Measurements from ENCODE around the gene IDE. TPM values are rescaled to one million over a fixed set of nuclear protein-coding genes. Genes with fewer than 3 reads are reported as not detected.
"Not testable (repeated sequence)": the region's sequence is repeated elsewhere in the genome, so short reads cannot be mapped to it uniquely, and the experiment has no call there.

The IDE gene
- total RNA-seq, result 26.9 TPM

- peak; percentile 92 for DNase-seq (ENCODE audit: low spot score)
- ATAC-seq, result peak; percentile 88
These were observed at the start of gene IDE for GRCh38 chr10:92573798-92574547. IDE (minus strand) TSS chr10:92574093; CDS start chr10:92574019, 74 bp downstream.

DNA sequence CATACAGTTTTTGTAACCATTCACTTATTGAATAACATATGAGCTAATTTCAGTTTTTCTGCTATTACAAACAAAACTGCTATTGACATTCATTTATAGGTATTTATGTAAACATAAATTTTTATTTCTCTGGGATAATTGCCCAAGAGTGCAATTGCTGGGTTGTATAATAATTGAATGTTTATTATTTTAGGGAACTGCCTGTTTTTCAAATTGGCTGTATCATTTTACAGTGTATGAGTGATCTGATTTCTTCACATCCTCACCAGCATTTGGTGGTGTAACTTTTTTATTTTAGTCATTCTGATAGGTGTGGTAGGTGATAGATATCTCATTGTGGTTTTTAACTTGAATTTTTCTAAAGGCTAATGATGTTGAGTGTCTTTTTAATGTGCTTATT lies 45.5 kb upstream of the IDE start:
- ATAC-seq, result no peak
- no peak for DNase-seq (ENCODE audit: low spot score)

DNA sequence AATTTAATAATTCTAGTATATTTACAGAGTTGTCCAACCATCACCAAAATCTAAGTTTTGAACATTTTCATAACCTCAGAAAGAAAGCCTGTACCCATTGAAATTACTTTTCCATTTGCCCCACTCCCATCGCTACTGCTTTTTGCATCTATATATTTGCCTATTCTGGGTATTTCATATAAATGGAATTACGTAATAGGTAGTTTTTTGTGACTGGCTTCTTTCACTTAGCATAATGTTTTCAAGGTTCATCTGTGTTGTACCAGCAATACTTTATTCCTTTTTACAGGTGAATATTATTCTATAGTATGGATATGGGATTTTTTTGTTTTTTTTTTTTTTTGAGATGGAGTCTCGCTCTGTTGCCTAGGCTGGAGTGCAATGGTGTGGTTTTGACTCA lies 41.6 kb upstream of the IDE start:
- ATAC-seq (no peak), DNase-seq (ENCODE audit: low spot score) (no peak)

DNA sequence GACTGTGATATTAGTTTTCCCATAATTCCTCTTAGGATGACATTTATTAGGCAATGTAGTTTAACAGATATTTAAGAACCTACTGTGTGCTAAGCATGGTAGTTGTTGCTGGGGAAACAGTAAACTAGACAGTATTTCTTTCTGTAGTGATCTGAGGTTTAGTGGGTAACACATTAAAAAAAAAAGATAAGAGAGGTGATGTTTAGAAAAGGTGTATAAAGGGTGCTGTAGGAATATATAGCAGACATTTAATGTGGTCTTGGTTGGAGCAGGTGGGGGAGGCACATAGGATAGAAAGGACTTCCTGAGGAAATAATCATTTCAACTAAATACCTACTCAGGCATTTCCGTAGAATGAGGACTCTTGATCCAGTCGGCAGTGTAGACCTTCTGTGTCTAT lies 30.9 kb upstream of the IDE start:
- no peak for ATAC-seq

DNA sequence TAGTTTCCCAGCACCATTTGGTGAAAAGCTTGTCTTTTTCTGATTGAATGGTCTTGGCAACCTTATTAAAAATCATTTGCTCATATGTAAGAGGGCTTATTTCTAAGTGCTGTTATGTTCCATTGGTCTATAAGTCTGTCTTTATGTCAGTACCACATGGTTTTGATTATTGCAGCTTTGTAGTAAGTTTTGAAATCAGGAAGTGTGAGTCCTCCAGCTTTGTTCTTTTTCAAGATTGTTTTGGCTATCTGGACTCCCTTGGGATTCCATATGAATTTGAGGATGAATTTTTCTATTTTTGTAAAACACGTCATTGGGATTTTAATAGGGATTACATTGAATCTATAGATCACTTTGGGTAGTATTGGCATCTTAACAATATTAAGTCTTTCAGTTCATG lies 24.4 kb upstream of the IDE start:
- ATAC-seq, result no peak
- no peak for DNase-seq (ENCODE audit: low spot score)

More for the DNA sequence above, 30.9 kb upstream of the IDE start:
- DNase-seq (ENCODE audit: low spot score), result no peak

DNA sequence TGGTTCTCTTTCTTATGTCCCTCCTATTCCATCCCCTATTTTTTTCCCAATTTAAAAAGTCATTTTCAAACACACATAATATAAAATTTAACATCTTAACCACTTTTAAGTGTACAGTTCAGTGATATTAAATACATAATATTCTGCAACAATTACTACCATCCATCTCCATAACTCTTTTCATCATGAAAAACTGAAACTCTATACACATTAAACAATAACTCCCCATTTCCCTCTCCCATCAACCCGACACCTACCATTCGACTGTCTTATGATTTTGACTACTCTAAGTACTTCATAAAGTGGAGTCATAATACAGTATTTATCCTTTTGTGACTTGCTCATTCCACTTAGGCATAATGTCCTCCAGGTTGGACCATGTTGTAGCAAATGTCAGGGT lies 21.6 kb upstream of the IDE start:
- no peak for DNase-seq (ENCODE audit: low spot score)
- no peak for ATAC-seq

DNA sequence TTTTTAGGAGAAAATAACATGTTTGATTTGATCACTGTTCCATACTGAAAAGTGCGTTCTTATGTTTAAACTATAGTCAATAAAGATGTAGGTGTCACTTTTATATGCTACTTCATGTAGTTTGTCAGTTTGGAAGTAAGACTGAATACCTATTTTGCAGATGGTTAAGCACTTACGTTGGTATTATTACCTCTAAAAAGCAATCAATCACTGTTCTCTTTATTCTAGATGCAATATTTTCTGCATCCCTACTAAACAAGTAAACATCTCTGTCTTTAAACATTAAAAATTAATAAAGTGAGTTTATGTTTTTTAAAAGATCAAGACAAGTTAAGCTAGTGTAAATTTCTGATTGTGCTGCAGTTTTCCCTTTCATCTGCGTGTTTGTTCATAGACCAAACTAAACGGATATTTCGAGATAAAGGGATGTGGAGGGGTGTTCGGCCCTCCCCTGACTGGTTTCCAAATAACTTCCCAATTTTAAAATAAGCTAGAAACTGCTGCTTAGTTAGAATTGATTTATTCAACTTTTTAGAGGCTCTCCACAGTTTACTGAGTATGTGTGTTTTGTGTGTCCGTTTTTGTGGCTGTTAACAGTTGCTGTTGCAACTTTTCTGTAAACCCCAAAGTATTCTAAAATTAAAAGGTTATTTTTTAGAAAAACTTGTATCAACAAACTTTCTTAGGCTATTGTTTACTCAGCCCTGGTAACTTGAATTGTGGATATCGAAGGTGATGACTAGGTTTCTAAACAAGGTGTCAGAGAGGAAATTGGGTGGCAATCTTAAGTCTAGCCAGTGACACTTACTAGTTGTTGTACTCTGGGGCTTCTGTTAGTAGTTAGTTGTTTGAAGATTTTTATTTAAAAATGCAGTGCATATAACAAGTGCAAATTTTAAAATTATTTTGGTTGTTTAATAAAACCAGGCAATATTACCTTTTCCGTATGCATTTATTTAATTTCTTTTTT lies 20.0 kb upstream of the IDE start:
- DNase-seq (ENCODE audit: low spot score), result no peak
- ATAC-seq, result no peak

- peak; percentile 92 for ATAC-seq
- peak; percentile 97 for DNase-seq (ENCODE audit: low spot score)
These were observed 19.1 kb upstream of the IDE start, which contains the start of gene KIF11 for GRCh38 chr10:92592761-92593618. KIF11 (plus strand) TSS chr10:92593130; CDS start chr10:92593376, 246 bp downstream.

- peak; percentile 86 for ATAC-seq
- DNase-seq (ENCODE audit: low spot score), result peak; percentile 91
These were observed 17.7 kb upstream of the IDE start for GRCh38 chr10:92591550-92592022.

GRCh38 chr10:92590623-92591549 lies 17.0 kb upstream of the IDE start:
- ATAC-seq (peak; percentile 9), DNase-seq (ENCODE audit: low spot score) (no peak)

DNA sequence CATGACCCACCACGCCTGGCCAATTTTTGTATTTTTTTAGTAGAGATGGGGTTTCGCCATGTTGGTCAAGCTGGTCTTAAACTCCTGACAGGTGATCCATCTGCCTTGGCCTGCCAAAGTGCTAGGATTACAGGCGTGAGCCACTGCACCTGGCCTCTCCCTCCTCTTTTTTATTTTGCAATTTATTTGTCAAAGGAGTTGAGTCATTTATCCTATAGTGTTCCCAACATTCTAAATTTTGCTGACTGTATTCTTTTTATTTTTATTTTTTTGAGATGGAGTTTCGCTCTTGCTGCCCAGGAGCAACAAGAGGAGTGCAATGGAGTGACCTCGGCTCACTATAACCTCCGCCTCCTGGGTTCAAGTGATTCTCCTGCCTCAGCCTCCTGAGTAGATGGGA lies 8.5 kb upstream of the IDE start:
- not testable (repeated sequence) for ATAC-seq; DNase-seq (ENCODE audit: low spot score)

- ATAC-seq (no peak), DNase-seq (ENCODE audit: low spot score) (no peak)
These were observed 2.1 kb upstream of the IDE start for GRCh38 chr10:92575961-92576360.

DNA sequence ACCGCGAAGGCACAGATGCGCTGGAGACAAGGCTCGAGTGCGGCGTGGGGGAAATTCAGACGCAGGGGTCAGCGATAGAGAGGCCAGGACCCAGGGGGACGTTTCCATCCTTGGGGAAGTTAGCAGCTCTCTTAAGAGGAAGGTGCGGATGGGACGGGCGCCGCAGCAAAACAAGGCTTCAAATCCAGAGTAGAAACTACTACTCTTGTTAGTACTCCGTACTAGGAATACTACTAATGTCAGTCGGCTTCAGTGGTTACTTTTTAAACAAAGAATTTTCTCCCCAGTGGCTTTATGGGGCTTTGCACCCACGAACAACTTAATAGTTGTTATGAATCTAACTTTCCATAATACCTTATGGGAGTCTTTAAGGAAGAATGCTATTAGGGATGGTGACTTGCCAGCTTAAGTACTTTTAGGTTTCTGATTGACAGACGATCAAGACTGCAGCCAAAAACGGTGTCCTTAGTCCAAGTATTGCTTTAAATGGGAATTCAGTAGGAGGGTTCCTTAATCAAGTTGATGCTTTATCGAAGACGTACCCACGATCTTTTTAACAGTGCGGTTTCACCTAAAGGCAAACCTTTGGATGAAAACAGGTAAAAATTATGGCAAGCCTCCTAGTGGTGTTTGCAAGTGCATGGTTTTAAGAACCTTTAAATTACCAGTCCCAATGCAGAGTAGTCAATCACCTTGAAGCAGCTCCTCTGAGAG lies 812 bp upstream of the IDE start:
- ATAC-seq (peak; percentile 17), DNase-seq (ENCODE audit: low spot score) (no peak)

- DNase-seq (ENCODE audit: low spot score) (peak; percentile 54), ATAC-seq (peak; percentile 58)
These were observed 649 bp downstream of the IDE start for GRCh38 chr10:92573091-92573797.

- ATAC-seq, result no peak
- no peak for DNase-seq (ENCODE audit: low spot score)
These were observed 1.4 kb downstream of the IDE start for GRCh38 chr10:92572362-92573090.

DNA sequence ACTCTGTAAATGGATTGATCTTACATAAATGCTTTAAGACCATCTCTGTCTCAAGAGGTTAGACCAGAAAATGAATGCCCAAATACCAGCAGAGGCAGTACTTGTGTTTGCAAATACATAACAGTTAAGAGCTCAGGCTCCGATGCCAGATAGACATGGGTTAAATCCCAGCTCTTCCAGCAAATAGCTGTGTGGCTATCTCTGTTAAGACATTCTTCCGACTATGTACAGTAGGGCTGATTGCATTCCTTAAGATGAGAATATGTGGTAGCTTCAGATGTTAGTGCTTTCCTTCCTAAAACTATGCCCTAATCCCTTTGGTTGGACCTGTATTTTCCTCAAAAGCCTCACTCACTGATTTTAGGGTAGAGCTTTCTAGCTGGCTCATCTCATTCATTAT lies 2.2 kb downstream of the IDE start:
- no peak for DNase-seq (ENCODE audit: low spot score)
- no peak for ATAC-seq

DNA sequence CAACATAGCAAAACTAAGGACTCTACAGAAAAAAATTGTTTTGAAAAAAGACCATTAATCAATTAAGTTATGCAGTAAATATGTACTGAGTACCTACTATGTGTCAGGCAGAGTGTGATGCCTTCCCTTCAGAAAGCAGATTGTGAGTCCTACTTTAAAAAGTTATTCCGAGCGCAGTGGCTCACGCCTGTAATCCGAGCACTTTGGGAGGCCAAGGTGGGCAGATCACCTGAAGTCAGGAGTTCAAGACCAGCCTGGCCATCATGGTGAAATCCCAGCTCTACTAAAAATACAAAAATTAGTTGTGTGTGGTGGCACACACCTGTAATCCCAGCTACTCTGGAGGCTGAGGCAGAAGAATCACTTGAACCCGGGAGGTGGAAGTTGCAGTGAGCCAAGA lies 4.2 kb downstream of the IDE start:
- not testable (repeated sequence) for ATAC-seq; DNase-seq (ENCODE audit: low spot score)

- ATAC-seq (no peak), DNase-seq (ENCODE audit: low spot score) (no peak)
These were observed 4.8 kb downstream of the IDE start for GRCh38 chr10:92569071-92569470.
